HFFc6 (cell line): ENCODE measurements around the gene CDX1. TPM values are rescaled to one million over a fixed set of nuclear protein-coding genes. Genes with fewer than 3 reads are reported as not detected.

ENCODE experiments used
- DNase-seq: peaks from one replicate; pipeline ENCODE4 v3.0.0-alpha.2; 2018
- H3K27ac Mint-ChIP-seq: 2 replicates; pipeline ENCODE4 v1.8.0; 2020; ENCODE audit warnings: mild to moderate bottlenecking, mixed read lengths
- H3K27me3 Mint-ChIP-seq: 2 replicates; pipeline ENCODE4 v1.8.0; 2021; ENCODE audit warnings: mild to moderate bottlenecking, moderate library complexity, mixed read lengths; ENCODE audit not compliant: insufficient read depth
- H3K36me3 Mint-ChIP-seq: 2 replicates; pipeline ENCODE4 v1.8.0; 2021; ENCODE audit warnings: low read depth, mixed read lengths
- H3K4me1 Mint-ChIP-seq: 2 replicates; pipeline ENCODE4 v1.8.0; 2020; ENCODE audit warnings: low read depth, mixed read lengths
- H3K4me3 Mint-ChIP-seq: 2 replicates; pipeline ENCODE4 v1.8.0; 2020; ENCODE audit warnings: mild to moderate bottlenecking, moderate library complexity, mixed read lengths
- H3K9me3 Mint-ChIP-seq: 2 replicates; pipeline ENCODE4 v1.8.0; 2020; ENCODE audit warnings: mild to moderate bottlenecking, mixed read lengths
- total RNA-seq, 6 experiments: library from RNA; stranded (reverse); fragmentation: NEBNext Ultra II Directional; extraction: Animal tissue kit (Norgen Biotek cat#: 25700); gene quantifications; 2 replicates in 1 of 6; 3 replicates in 5 of 6; pipeline ENCODE4 v1.2.3, GENCODE V29; 2021
- TF ChIP-seq, protein P1 (sequence below): fragments of 200-600 bp; sonication (generic); IDR thresholded peaks from 2 replicates; pipeline ENCODE4 v1.5.0; 2021; ENCODE audit warnings: antibody characterized with exemption, mild to moderate bottlenecking

Gene CDX1
- total RNA-seq, 6 experiments from 2014 or later, result 0.11 TPM; not detected in 5

DNA sequence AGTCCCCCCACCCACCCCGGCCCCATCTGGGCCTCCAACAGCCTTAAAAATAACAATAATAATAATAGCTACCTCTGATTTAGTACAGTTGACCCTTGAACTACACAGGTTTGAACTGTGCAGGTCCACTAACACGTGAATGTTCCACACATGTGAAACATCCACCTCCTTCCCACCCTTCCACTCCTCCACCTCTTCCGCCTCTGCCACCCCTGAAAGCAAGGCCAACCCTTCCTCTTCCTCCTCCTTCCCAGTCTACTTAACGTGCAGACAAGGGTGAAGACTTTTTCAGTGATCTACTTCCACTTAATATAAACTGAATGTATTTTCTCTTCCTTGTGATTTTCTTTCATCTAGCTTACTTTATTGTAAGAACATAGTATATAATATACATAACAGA lies 21.7 kb upstream of the CDX1 start:
- Mint-ChIP-seq H3K27ac (peak overlapping the region; percentile 99), H3K4me3 (peak overlapping the region; percentile 71), H3K36me3 (peaks cover 30% of the 10 kb centered on the region), H3K4me1 (peaks cover 95% of the 10 kb centered on the region), H3K27me3 (peaks cover 10% of the 10 kb centered on the region), H3K9me3 (no peaks in the 10 kb centered on the region)
- no peak for DNase-seq
- TF ChIP-seq, protein P1, sequence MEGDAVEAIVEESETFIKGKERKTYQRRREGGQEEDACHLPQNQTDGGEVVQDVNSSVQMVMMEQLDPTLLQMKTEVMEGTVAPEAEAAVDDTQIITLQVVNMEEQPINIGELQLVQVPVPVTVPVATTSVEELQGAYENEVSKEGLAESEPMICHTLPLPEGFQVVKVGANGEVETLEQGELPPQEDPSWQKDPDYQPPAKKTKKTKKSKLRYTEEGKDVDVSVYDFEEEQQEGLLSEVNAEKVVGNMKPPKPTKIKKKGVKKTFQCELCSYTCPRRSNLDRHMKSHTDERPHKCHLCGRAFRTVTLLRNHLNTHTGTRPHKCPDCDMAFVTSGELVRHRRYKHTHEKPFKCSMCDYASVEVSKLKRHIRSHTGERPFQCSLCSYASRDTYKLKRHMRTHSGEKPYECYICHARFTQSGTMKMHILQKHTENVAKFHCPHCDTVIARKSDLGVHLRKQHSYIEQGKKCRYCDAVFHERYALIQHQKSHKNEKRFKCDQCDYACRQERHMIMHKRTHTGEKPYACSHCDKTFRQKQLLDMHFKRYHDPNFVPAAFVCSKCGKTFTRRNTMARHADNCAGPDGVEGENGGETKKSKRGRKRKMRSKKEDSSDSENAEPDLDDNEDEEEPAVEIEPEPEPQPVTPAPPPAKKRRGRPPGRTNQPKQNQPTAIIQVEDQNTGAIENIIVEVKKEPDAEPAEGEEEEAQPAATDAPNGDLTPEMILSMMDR, result no peak

DNA sequence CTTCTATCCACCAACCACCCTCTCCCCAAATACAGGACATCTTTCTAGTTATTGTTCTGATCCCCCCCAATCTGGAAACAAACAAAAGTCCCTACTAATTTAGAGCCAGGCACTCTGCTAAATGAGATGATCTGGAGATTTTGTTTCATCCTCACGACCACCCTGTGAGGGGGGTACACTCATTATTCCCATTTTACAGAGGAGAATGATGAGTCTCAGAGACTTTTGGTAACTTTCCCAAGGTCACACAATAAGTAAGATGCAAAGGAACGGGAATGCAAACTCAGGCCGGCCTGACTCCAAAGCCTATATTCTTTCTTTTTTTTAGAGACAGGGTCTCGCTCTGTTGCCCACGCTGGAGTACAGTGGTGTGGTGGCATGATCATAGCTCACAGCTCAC lies 20.3 kb upstream of the CDX1 start:
- Mint-ChIP-seq H3K27me3 (peaks cover 9% of the 10 kb centered on the region), H3K27ac (peak overlapping the region; percentile 99)

DNA sequence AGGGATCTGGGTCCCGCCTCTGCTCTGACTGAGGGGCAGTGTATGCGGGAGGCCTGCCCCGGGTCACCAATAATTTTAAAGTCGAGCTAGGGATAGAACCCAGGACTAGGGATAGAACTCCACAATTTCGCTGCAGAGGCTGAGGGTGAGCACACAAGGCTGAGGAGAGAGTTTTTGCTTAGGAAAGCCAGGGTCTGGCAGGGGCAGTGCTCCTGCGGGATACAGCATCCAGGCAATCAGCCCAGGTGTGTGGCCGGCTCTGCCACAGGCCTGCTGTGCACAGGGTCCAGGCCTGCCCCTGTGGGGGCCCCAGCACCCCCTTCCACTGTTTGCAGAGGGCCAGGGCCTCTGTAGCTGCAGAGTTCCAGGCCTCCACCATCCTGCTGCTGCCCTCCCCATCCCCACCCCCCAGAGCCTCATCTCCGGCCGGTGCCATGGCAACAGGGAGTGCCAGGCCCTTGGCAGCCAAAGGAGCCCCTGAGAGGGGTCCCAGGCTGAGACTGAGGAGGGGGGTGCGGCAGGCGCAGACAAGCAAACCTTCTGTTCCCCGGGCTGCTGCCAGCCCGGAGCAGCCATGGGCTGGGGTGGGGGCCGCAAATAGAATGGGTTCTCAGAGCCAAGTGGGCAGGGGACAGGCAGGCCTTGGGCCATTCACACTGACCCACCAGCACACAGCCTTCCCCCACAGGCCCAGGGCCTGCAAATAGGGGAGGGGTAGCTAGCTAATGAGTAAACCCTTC lies 19.5 kb upstream of the CDX1 start:
- Mint-ChIP-seq H3K27me3 (peaks cover 8% of the 10 kb centered on the region), H3K36me3 (peaks cover 21% of the 10 kb centered on the region), H3K4me3 (no peak overlapping the region), H3K27ac (peak overlapping the region; percentile 99), H3K9me3 (no peaks in the 10 kb centered on the region), H3K4me1 (peaks cover 87% of the 10 kb centered on the region)
- no peak for DNase-seq
- TF ChIP-seq, protein P1, result no peak

More for the DNA sequence above, 20.3 kb upstream of the CDX1 start:
- H3K4me1 Mint-ChIP-seq, result peaks cover 92% of the 10 kb centered on the region
- no peak for DNase-seq
- H3K9me3 Mint-ChIP-seq, result no peaks in the 10 kb centered on the region
- TF ChIP-seq, protein P1, result no peak
- peak overlapping the region; percentile 36; the same call in 1 of the 2 replicates for H3K4me3 Mint-ChIP-seq
- peaks cover 27% of the 10 kb centered on the region for H3K36me3 Mint-ChIP-seq

DNA sequence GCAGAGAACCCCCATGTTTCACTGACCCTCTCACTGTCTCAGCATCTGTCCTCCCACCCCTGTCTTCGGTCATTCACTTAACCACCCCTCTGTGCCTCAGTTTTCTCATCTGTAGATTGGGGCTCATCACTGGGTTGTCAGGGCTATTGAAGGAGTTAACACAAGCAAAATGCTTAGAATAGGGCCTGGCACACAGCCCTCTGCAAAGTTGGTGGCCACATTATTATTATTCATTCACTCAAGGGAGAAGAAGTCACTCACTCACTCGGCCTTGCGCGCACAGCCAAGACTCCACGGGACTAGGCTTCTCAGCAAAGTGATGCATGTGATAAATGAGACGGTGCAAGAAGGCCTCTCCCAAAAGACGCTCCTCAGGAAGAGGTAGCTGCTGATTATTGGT lies 18.9 kb upstream of the CDX1 start:
- Mint-ChIP-seq H3K27ac (peak overlapping the region; percentile 68), H3K36me3 (peaks cover 25% of the 10 kb centered on the region), H3K4me1 (peaks cover 87% of the 10 kb centered on the region), H3K9me3 (no peaks in the 10 kb centered on the region), H3K27me3 (peaks cover 8% of the 10 kb centered on the region), H3K4me3 (no peak overlapping the region)
- no peak for DNase-seq
- TF ChIP-seq, protein P1, result no peak

DNA sequence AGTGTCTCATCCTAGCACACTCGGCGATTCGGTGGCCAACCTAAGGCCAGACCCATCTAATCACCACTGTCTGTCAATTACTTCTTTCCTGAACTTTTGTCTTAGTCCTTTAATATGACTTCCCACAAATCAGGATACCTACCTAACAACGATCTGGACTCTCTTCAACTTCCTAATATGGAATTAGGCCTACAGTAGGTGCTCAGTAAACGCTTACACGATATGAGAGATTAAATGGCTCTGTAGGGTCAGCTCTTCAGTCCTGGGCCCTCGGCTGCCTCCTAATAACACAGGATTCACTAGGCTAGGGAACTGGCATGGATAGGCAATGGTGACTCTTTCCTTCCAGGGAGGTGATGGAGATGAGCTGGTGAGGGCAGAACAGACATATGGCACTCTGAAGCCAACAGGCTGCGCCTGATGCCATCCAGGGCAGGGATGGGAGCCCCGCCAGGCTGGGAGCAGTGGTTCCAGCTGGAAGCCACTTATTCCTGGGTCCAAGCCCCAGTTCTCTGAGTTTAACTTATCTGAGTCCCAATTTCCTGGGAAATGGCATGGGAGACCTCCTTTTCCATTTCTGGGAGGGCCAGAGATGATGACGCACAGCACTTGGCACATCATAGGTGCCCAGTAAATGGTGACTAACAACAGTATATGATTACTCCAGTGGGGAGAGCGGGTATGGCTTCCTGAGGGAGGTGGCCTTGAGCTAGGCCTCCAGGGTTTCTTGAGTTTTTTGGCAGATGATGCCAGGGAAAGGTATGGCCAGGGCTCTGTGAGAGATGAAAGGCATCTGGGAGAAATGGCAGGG lies 18.3 kb upstream of the CDX1 start:
- H3K9me3 Mint-ChIP-seq, result no peaks in the 10 kb centered on the region
- TF ChIP-seq, protein P1, result no peak
- H3K27me3 Mint-ChIP-seq, result peaks cover 8% of the 10 kb centered on the region
- H3K4me3 Mint-ChIP-seq, result no peak overlapping the region; the same call in 1 of the 2 replicates
- peaks cover 87% of the 10 kb centered on the region for H3K4me1 Mint-ChIP-seq
- H3K36me3 Mint-ChIP-seq, result peaks cover 27% of the 10 kb centered on the region
- peak overlapping the region; percentile 68 for H3K27ac Mint-ChIP-seq
- no peak for DNase-seq
